Breast epithelium (tissue), 3 donors: ENCODE results near the gene TMEM50B.

ENCODE experiments used
- POLR2A ChIP-seq: fragments of 450-650 bp; IDR thresholded peaks from one replicate; pipeline ENCODE4 v1.6.1; 2016; ENCODE audit warnings: antibody characterized with exemption, mild to moderate bottlenecking, moderate library complexity
- POLR2AphosphoS5 ChIP-seq, 3 donors: sonication (generic); formaldehyde crosslinking; IDR thresholded peaks; one replicate each; pipeline ENCODE4 v1.6.1; 2017; ENCODE audit warnings: antibody characterized with exemption in 3 of 3
- TF ChIP-seq, protein P1 (sequence below), 3 donors: fragments of 450-650 bp; IDR thresholded peaks; one replicate each; pipeline ENCODE4 v1.5.1; 2016 to 2017; ENCODE audit warnings: antibody characterized with exemption in 3 of 3, mild to moderate bottlenecking in 3 of 3, moderate library complexity in 3 of 3

DNA sequence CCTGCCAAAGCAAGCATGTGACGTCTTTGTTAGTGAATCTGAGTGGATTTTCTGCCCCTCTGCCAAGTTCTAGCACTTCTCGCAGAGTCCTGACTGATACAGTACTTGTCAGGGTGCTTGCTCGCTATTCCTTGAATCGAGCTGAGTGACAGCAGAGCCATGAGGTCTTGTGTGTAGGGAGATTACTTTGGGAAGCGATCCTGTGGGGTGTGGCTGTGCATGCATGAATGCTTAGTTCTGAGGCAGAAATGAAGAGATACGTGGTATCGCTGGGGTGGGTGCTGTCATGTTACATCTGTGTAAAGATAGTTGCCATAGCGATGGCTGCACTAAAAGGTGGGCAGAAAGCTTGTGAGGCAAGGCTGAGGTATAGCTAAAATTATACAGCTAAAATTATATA lies 31.1 kb upstream of the TMEM50B start:
- TF ChIP-seq POLR2A: no peak
- TF ChIP-seq, protein P1, sequence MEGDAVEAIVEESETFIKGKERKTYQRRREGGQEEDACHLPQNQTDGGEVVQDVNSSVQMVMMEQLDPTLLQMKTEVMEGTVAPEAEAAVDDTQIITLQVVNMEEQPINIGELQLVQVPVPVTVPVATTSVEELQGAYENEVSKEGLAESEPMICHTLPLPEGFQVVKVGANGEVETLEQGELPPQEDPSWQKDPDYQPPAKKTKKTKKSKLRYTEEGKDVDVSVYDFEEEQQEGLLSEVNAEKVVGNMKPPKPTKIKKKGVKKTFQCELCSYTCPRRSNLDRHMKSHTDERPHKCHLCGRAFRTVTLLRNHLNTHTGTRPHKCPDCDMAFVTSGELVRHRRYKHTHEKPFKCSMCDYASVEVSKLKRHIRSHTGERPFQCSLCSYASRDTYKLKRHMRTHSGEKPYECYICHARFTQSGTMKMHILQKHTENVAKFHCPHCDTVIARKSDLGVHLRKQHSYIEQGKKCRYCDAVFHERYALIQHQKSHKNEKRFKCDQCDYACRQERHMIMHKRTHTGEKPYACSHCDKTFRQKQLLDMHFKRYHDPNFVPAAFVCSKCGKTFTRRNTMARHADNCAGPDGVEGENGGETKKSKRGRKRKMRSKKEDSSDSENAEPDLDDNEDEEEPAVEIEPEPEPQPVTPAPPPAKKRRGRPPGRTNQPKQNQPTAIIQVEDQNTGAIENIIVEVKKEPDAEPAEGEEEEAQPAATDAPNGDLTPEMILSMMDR (IDR thresholded peaks at IDR 0.05): no peak
- TF ChIP-seq POLR2AphosphoS5 (IDR thresholded peaks at IDR 0.05): no peak
